ENCODE results near the gene DNASE1L3. TPM values are rescaled to one million over a fixed set of nuclear protein-coding genes. Genes with fewer than 3 reads are reported as not detected.
"Not testable (repeated sequence)": the region's sequence is repeated elsewhere in the genome, so short reads cannot be mapped to it uniquely, and the experiment has no call there.

Gene DNASE1L3
- total RNA-seq, 1 donor from 2014 or later: 4.1 TPM

DNA sequence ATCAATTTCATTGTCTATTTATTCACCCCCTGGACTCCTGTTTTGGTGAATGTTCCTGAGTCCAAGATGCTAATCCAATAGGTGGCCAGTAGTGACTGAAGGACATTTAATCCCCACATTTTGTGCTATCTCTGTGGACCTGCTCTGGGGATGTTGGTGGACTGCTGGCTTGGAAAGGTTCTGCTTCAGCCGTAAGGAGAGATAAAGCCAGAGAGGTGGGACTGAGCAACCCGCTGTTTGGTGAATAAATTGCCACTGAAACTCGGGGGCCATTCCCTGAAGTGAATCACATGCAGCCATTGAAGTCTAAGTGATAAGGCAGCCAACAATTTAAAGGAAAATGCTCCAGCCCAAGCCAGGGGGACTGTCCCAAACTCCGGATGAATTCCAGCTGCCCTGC is 25.2 kb upstream of the DNASE1L3 start:
- no peak for DNase-seq

DNA sequence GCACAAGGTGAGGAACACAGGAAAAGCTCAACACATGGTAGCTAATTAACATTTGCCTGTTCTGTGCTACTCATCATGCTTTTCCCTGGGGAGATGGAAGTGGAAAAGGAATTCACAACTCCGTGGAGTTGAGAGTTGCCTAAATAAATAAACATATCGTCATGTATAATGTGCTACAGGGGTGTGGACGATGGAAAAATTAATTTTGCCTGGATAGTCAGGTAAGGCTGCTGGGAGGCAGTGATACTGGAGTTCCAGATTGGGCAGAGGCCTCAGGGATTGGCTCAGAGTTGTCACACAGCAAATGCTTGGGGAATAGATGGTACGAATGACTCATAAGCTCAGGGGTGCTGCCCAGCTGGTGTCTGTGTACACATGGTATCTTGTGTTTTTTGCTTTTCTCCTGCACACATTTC is 23.8 kb upstream of the DNASE1L3 start:
- DNase-seq: no peak

DNA sequence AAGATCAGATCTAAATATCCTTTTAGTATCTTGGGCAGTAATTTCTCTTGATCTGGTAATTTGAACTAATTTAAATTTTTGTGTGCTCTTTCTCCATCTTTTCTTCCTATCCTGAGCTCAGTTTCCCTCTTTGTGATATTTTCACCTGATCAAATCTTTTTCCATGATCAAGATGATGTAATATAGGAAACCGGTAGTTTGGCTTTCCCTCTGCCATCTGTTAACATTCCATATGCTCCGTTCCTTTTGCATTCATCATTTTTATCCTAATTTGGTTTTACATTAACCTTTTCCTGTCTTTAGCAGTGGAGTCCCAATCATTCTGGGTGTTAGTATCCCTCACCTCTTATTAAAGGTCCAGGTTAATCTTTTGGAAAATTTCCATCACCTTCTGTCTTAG is 20.9 kb upstream of the DNASE1L3 start:
- DNase-seq: no peak

DNA sequence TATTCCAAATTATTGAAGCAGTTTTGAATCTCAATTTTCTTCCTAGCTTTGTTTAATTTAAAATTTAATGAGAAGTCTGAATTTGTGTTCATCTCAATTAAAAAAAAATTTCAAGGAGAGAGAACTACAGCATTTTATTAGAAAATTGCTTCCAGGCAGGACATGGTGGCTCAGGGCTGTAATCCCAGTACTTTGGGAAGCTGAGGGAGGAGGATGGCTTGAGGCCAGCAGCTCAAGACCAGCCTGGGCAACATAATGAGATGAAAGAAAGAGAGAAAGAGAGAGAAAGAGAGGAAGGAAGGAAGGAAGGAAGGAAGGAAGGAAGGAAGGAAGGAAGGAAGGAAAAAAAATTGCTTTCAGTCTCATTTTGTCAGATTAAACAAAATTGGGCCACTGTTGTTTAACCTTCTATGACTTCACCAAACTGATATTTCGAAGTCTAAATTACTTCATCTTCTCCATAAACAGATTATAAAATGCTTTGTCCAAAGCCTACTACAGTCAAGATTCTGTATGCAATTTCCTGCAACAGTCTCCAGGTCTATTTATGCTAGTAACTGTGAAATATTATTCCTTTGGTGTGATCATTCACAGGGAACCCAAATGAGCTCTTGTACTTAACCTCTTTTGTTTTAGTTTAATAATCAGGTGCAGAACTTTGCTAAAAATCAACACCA is 20.2 kb upstream of the DNASE1L3 start:
- no peak for DNase-seq

DNA sequence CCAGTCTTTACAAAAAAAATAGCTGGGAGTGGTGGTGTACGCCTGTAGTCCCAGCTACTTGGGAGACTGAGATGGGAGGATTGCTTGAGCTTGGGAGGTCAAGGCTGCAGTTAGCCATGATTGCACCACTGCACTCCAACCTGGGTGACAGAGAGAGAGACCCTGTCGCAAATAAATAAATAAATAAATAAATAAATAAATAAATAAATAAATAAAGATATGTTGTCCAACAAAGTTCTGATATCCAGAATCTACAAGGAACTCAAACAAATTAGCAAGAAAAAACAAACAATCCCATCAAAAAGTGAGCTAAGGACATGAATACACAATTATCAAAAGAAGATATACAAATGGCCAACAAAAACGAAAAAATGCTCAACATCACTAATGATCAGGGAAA is 17.2 kb upstream of the DNASE1L3 start:
- DNase-seq: not testable (repeated sequence)

DNA sequence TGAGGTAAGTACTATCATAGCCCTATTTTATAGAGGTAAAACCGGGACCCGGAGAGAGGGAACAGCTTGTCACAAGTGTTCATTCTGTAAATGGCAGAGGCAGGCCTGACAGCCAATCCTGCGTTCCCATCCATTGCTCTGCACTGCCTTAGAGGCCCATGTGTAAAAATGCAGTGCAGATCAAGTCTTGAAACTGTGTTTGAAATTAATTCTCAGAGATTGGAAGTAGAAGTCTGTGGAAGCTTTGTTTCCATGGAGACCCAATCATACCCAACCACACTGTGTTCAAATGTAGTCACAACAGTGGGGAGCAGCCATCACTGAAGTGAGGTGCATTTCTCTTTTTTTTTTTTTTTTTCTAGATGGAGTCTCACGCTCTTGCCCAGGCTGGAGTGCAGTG is 13.1 kb upstream of the DNASE1L3 start:
- DNase-seq: no peak

DNA sequence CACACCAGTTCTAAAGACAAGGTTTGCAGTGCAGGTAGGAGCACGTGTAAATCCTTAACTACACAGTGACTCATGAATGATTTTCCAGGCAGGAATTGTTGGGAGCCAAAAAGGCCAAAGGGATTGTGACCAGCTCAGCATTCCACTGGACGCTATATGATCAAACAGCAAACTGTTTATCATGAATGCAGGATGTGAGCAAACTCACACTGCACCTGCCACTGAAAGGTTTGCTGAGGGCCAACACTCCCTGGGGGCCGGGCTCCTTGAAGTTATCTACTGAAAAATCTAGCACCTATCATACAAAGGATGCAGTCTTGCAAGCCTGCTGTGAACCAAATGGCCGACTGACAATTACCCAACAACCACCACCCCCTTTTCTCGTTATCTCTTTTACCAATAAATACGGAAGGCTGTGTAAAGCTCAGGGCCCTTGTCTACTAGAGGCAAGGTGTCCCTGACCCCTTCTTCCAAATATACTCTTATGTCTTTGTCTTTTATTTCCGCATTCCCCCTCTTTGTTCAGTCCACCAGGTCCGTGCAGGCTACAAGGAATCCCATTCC is 11.5 kb upstream of the DNASE1L3 start:
- DNase-seq: no peak

DNA sequence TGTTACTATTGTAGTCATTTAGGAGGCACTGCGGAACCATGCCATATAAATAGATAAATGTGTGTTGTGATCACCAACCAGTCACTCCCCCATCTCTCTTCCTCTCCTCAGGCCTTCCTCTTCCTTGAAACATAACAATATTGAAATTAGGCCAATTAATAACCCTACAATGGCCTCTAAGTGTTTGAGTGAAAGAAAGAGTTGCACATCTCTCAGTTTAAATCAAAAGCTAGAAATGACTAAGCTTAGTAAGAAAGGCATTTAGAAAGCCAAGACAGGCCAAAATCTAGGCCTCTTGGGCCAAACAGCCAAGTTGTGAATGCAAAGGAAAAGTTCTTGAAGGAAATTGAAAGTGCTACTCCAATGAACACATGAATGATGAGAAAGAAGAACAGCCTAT is 8.1 kb upstream of the DNASE1L3 start:
- DNase-seq: no peak

DNA sequence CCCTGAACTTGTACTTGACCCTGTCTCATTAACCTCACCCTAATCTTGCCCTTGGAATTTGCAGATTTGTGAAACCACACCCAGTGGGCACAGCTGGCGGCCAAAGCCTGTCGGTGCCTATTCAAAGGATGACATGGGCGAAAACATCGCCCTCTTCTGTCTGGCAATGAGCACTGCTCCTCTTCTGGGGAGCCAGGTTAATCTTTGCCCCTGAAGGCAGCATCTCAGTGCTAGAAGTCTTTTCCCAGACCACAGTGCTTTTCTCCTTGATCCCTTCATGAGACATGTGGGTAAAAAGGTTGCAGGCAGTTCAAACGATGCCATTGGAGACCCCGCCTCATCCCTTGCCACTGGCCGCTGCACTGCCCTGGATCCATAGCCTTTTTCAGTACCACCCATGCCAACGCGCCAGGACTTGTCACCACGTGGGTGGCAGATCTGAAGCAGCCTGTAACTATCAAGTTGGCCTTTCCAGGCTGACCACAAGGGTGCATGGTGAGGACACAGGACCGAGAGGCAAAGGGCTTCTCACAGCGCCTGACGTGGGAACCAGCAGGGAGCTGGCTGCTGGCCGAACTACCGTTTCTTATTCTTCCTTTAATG is 6.5 kb upstream of the DNASE1L3 start:
- DNase-seq: no peak

DNA sequence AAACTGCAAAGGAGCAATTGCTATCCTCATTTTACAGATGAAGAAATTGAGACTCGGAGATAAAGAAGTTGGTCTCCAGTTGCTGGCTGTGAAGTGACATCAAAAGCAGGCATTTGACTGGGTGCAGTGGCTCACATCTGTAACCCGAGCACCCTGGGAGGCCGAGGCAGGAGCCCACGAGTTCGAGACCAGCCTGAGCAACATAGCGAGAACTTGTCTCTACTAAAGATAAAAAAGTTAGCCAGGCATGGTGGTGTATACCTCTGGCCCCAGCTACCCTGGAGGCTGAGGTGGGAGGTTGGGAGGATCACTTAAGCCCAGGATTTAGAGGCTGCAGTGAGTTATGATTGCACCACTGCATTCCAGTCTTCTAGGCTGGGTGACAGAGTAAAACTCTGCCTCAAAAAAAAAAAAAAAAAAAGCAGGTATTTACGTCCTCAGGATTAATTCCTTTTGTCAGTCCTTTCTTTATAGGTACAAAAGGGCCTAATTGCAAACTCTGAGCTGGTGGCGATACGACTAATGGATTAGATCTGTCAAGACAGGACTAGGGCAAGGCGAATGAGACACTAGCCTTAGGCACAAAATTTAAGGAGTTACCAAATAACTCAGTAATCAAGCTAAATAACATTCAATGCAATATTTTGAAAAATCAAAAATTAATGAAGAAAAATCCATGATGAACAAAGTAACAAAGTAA is 5.9 kb upstream of the DNASE1L3 start:
- no peak for DNase-seq

DNA sequence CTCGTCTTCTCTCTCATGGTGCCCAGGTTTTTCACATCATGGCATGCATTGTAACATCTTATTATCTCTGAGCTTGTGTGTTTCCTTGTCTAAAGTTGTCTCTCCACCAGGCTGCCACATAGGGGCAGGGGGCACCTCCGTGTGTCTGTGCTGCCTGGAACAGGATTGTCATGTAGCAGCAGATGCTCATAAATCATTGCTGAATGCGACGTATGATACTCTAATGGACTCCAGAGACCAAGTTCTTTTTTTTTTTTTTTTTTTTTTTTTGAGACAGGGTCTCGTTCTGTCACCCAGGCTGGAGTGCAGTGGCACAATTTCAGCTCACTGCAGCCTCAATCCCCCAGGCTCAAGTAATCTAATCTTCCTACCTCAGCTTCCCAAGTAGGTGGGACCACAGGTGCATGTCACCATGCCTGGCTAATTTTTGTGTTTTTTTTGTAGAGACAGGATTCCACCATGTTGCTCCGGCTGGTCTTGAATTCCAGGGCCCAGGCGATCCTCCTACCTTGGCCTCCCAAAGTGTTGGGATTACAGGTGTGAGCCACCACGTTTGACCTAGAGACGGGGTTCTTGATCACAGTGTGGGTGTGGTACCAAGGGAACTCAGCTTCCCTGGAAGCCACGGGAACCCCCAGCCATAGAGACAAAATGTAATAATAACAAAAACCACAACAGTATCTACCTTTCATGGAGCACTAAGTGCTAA is 4.7 kb upstream of the DNASE1L3 start:
- DNase-seq: no peak

DNA sequence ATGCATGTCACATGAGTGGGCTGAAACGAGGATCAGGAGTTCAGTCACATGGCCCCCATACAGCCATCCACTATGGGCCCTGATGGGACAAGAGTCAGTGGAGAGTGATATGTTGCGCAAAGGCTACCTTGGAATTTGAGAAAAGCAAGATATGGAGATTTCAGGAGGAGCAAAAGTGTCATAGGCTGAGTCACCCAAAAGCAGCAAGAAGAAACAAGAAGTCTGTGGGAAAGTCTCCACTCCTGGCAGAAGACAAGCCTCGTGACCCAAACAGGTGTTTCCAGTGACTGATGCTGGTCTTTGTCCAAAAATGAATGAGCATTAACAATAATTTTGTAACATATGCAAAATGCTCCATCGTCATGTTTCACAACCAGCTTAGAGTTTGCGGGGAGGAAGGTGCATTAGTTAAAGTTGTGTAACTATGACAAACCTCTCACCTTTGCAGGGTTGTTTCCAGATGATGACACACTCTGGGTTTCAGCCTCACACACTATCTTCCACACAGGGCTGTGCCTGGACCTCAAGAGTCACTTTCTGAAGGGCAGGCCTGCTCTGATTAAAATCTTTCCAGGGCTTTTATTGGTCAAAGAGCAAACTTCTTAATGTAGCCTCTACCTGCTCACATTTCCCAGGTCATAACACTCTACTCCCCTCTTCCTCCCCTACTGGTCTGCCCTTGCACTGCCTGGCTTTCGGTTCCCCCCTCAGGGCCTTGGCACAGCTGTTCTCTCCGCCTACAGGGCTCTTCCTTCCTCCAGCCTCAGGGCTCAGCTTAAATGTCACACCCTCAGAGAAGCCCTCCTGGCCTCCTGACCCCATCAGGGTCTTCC is 3.9 kb upstream of the DNASE1L3 start:
- no peak for DNase-seq

DNA sequence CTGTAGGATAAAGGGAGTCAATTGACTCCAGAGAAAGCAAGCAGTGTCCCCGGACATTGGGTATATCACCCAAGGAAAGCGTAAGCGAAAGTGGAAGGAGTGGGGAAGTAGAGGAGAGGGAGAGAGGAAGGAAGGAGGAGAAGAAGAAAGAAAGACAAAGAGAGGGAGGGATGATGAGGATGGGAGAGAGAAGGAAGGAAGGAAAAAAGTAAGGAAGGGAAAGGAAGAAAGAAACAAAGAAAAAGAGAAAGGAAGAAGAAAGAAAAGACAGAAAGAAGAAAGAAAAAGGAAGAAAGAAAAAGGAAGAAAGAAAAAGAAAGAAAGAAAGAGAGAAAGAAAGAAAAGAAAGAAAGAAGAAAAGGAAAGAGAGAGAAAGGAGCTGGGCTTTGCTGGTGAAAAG is 839 bp downstream of the DNASE1L3 start:
- no peak for DNase-seq

DNA sequence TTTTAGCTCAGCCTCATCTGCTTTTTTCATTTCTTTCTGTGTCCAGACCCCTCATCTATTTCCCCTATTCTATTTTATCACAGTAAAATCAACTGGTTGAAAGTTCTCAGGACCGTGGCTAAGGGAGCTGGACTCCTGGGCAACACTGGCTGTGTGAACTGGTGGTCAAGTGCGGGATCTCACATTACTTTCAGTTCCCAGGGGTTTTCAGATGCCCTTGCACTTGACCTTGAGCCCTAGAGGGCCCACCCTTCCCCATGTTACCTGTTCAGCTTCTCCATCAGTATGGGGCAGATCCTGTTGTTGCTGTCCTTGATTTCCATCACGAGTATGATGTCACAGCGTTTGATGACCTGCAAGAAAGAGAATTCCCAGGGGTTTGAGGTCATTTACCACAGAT is 2.8 kb downstream of the DNASE1L3 start:
- no peak for DNase-seq

DNA sequence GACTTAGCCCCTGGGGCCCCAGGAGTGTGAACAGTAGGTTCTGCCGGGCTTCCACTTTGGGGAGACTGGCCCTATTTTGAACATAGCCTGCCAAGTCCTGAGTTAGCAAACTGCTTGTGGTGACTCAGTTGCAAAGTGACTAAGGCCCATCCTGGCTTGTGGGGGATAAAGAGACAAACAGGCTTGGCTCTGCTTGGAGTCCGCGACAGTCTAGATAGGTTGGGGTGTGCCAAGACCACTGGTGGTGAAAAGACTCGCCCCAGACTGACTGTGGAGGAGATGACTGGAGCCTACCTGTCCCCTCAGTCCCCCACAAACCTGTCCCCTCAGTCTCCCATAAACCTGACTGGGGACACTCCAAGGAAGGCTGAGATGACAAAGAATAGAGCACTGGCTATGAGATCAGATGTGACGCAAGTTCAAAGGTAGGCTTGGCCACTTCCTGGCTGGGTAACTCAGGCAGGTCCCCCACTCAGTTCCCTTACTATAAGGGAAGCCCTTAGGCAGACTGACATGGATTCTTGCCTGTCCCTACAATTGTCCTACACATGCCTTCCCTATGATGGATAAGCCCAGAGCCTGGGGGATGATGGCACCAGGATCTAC is 4.3 kb downstream of the DNASE1L3 start:
- no peak for DNase-seq

DNA sequence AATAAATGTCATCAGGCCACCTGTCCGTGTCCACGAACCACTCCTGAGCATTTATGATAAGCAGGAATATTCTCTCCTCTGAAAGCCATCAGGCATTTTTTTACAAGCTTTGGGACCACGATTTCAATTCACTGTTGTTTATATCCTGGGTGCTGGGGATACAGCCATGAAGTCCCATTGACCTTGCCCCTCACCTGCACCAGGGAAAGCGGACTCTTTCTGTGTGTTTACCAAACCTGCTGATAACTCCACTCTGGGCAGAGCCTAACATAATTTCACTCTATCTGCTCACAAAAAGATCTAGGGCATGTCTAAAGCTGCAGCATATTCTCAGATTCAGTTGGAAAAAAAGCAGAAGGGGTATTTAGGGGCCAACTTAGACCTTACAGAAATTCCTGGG is 4.8 kb downstream of the DNASE1L3 start:
- DNase-seq: no peak

DNA sequence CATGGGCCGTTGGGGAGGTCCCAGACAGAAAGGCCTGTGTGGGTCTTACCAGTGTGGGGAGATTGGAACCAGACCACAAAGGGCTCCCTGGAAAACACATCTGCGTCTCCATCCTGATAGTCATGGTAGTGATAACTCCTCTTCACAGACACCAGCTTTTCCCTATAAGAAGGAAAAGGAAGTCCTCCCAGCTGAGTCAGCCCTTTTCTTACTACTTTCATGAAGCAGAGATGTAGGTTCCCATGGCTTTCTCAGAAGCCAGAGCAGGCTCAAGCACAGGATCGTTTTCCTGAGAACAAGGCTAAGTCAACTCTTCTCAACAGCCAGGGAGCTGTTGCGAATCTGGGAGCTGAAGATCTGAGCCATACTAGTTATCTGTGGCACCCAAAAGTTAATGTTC is 6.1 kb downstream of the DNASE1L3 start:
- no peak for DNase-seq

DNA sequence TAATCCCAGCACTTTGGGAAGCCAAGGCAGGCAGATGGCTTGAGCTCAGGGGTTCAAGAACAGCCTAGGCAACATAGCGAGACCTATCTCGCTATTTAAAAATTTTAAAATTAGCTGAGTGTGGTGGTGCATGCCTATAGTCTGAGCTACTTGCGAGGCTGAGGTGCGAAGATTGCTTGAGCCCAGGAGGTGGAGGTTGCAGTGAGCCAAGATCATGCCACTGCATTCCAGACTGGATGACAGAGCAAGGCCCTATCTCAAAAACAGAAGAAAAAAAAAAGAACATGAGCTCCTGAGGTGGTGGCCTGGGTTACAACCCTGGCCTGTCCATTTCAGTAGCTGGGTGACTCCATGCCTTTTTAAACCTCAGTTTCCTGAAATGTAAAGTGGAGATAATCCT is 7.2 kb downstream of the DNASE1L3 start:
- DNase-seq: no peak

DNA sequence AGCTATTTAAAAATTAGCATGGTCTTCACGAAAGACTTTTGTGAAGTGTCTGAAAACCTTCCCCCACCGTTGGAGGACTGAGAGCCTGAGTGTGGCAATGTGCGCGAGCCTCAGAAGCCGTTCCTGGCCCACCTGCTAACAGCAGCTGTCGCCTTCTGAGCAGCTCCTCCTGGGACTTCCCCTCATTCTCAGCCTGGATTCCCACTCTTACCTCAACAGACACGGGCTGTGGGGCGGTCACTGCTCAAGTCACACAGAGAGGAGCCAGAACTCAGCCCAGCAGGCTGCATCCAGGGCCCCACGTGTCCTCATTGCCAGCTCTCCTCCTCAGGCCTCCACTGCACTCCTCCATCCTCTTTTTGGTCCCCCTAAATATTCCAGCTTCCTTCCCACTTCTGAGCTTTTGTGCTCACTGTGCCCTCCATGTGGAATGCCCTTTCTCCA is 7.8 kb downstream of the DNASE1L3 start:
- DNase-seq: no peak

DNA sequence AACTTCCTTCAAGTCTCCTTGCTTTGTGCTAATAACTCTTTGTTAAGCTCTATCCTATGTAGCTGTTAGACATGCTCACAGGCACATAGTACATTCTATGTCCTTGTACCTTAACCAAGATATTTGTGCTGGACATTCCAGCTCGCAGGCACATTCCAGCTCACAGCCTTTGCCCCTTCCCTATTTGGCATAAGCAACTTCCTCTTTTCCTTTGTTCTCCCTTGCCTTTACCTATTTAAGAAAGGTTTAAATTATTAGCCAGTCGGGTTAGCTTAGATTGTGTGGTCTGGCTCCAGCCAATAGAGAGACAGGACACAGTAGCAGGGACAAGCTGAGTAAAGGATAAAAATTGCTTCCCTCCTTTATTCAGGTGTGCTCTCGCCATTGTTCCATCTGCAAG is 9.3 kb downstream of the DNASE1L3 start:
- DNase-seq: not testable (repeated sequence)

DNA sequence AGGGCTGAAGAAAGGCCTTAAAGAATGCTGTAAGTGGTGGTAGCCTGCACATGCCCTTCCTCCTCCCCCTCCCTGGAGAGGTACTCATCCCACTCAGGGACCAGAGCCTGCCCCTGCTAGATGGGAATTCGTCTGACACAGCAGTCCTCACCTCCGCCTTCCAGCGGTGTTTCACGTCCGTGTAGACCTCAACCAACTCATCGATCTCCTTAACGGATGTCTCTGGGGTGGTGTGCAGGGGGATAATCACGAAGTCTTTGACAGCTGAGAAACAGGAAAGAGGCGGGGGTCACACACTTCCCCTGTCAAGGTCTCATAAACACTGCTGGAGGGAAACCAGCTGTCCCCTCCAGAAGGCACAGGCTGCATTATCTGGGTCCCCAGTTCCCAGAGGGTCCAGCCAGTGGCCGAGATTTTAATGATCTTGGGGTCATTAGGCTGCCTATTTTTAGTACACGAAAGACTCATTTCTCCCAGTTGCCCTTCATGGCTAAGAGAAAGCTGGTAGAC is 9.9 kb downstream of the DNASE1L3 start:
- no peak for DNase-seq

All from skin of body (tissue), 2 donors.